Sigmoid colon (tissue), 7 donors: ENCODE results near the gene DNAL1. TPM values are rescaled to one million over a fixed set of nuclear protein-coding genes. Genes with fewer than 3 reads are reported as not detected.
A peak's percentile ranks its signal among the peaks of the same experiment; 100 is the strongest.

ENCODE experiments used
- DNase-seq: peaks from one replicate; pipeline ENCODE4 v3.0.0-alpha.2; 2019
- H3K27ac ChIP-seq, 4 donors: fragments of 200-600 bp; sonication (generic); one replicate each; pipeline ENCODE4 v1.5.1; 2016 to 2019; ENCODE audit warnings: mild to moderate bottlenecking in 1 of 4
- H3K27me3 ChIP-seq, 3 donors: fragments of 200-600 bp; sonication (generic); one replicate each; pipeline ENCODE4 v1.5.1; 2019; ENCODE audit warnings: mild to moderate bottlenecking in 1 of 3
- H3K36me3 ChIP-seq, 4 donors: fragments of 200-600 bp; sonication (generic); one replicate each; pipeline ENCODE4 v1.5.1; 2016 to 2019
- H3K4me1 ChIP-seq, 4 donors: fragments of 200-600 bp; sonication (generic); one replicate each; pipeline ENCODE4 v1.5.1; 2017 to 2019
- H3K4me3 ChIP-seq, 4 donors: fragments of 200-600 bp; sonication (generic); one replicate each; pipeline ENCODE4 v1.5.1; 2017 to 2019; ENCODE audit warnings: mild to moderate bottlenecking in 2 of 4, moderate library complexity in 1 of 4
- H3K9me3 ChIP-seq, 4 donors: fragments of 200-600 bp in 3 of 4; sonication (generic) in 3 of 4; one replicate each; pipeline versions ENCODE4 v1.5.1 to v1.6.1; 2013 to 2019
- CTCF ChIP-seq, 4 experiments: fragments of 450-650 bp in 3 of 4; fragments of 200-600 bp in 1 of 4; IDR thresholded peaks; one replicate each; pipeline ENCODE4 v1.5.1; 2016 to 2019; ENCODE audit warnings: antibody characterized with exemption in 4 of 4, mild to moderate bottlenecking in 3 of 4, moderate library complexity in 2 of 4
- EP300 ChIP-seq, 4 donors: sonication (generic); formaldehyde crosslinking; IDR thresholded peaks; one replicate each; pipeline ENCODE4 v1.6.1; 2017; ENCODE audit warnings: antibody characterized with exemption in 4 of 4
- POLR2A ChIP-seq, 2 donors: fragments of 450-650 bp; IDR thresholded peaks; one replicate each; pipeline ENCODE4 v1.6.1; 2016; ENCODE audit warnings: antibody characterized with exemption in 2 of 2, mild to moderate bottlenecking in 2 of 2, moderate library complexity in 2 of 2
- POLR2AphosphoS5 ChIP-seq, 4 donors: sonication (generic); formaldehyde crosslinking; IDR thresholded peaks; one replicate each; pipeline ENCODE4 v1.6.1; 2017; ENCODE audit warnings: antibody characterized with exemption in 4 of 4
- WGBS, 2 donors: extraction: QIAGEN DNeasy Blood & Tissue Kit; methylation state at CpG; one replicate each; pipeline ENCODE4 v1.1.7; 2013; 5-methylcytosine and 5-hydroxymethylcytosine counted together
- intact Hi-C: fragments of 100-400 bp; cut with DNase I; formaldehyde crosslinking; loops from one replicate; pipeline ENCODE4 v1.15.1; 2023
- polyA plus RNA-seq, 3 donors: library from polyadenylated mRNA; stranded (reverse); fragments of 200-250 nt; gene quantifications; one replicate each; pipeline ENCODE4 v1.2.3, GENCODE V29; 2013
- total RNA-seq, 4 donors: library from RNA; depleted of rRNA; stranded (reverse); fragments of >200 nt; gene quantifications; one replicate each; pipeline ENCODE4 v1.1.0, GENCODE V29; 2016
- donor health status: healthy with polysubstance abuse.
- donor health status: Bipolar disorder and iron deficiency.
- donor health status: healthy.

The DNAL1 gene
- total and polyA plus RNA-seq, 7 donors, result 4.6 to 20.0 (median 6.9) TPM

- TF ChIP-seq EP300 (IDR thresholded peaks at IDR 0.05), result no peak
- TF ChIP-seq CTCF (IDR thresholded peaks at IDR 0.05), result no peak
- TF ChIP-seq POLR2A (IDR thresholded peaks at IDR 0.05), result no peak
- TF ChIP-seq POLR2AphosphoS5 (IDR thresholded peaks at IDR 0.05), result no peak
- intact Hi-C loops, result loop anchor here (5.0 kb wide), 2 partner anchors 70 to 175 kb away; partner anchors contain the start of genes DNAL1 and ZNF410
- peak overlapping the region; percentile 90 to 99 (median 95) for H3K27ac ChIP-seq
- 25 to 70% methylated on average over 20 of the region's 20 CpGs for WGBS, 2 donors
- peaks cover 0 to 49% (median 36%) of the 10 kb centered on the region in 4 donors for H3K4me1 ChIP-seq
- H3K27me3 ChIP-seq, result no peaks in the 10 kb centered on the region
- H3K36me3 ChIP-seq, result peaks cover 0 to 11% (median 0%) of the 10 kb centered on the region in 4 donors
- H3K9me3 ChIP-seq, result no peaks in the 10 kb centered on the region
- H3K4me3 ChIP-seq, result peak overlapping the region; percentile 66 to 94 (median 80)
- no peak for DNase-seq
Observed at GRCh38 chr14:73712540-73713180, 67.9 kb downstream of the DNAL1 start.

- no peak for DNase-seq
- intact Hi-C loops, result loop anchor here (5.0 kb wide), 2 partner anchors 71 to 174 kb away; partner anchors contain the start of genes DNAL1 and ZNF410
Observed at GRCh38 chr14:73713206-73713802, 68.5 kb downstream of the DNAL1 start.

GRCh38 chr14:73713803-73714655, 69.2 kb downstream of the DNAL1 start, which contains the start of gene PNMA1:
PNMA1 (minus strand) TSS chr14:73714384; CDS start chr14:73713639, 745 bp downstream.
- Histone ChIP-seq H3K4me3 (peak within 1 kb of the TSS; percentile 66 to 94 (median 80)), H3K36me3 (peaks cover 0 to 14% (median 0%) of the 10 kb centered on the region in 4 donors), H3K9me3 (no peaks in the 10 kb centered on the region), H3K4me1 (peaks cover 0 to 63% (median 50%) of the 10 kb centered on the region in 4 donors), H3K27me3 (no peaks in the 10 kb centered on the region), H3K27ac (peak within 1 kb of the TSS; percentile 90 to 99 (median 95))
- DNase-seq, result peak; percentile 95
- WGBS, 2 donors, result 0% methylated on average over 113 of the region's 113 CpGs
- intact Hi-C loops, result loop anchor here (5.0 kb wide), 2 partner anchors 72 to 173 kb away; partner anchors contain the start of genes DNAL1 and ZNF410
- TF ChIP-seq POLR2A (IDR thresholded peaks at IDR 0.05) (peak; percentile 49 to 50), EP300 (IDR thresholded peaks at IDR 0.05) (no peak), POLR2AphosphoS5 (IDR thresholded peaks at IDR 0.05) (peak; percentile 85 to 97 (median 93)), CTCF (IDR thresholded peaks at IDR 0.05) (no peak)

More at GRCh38 chr14:73713206-73713802, 68.5 kb downstream of the DNAL1 start:
- 12 to 47% methylated on average over 21 of the region's 21 CpGs for WGBS, 2 donors
- Histone ChIP-seq H3K4me3 (peak overlapping the region; percentile 66 to 94 (median 80)), H3K27ac (peak overlapping the region; percentile 90 to 99 (median 95)), H3K9me3 (no peaks in the 10 kb centered on the region), H3K27me3 (no peaks in the 10 kb centered on the region), H3K36me3 (peaks cover 0 to 11% (median 0%) of the 10 kb centered on the region in 4 donors), H3K4me1 (peaks cover 0 to 55% (median 43%) of the 10 kb centered on the region in 4 donors)
- TF ChIP-seq POLR2AphosphoS5 (IDR thresholded peaks at IDR 0.05), result no peak
- TF ChIP-seq CTCF (IDR thresholded peaks at IDR 0.05), result no peak
- no peak for TF ChIP-seq POLR2A (IDR thresholded peaks at IDR 0.05)
- no peak for TF ChIP-seq EP300 (IDR thresholded peaks at IDR 0.05)

GRCh38 chr14:73714656-73715081, 69.9 kb downstream of the DNAL1 start:
- Histone ChIP-seq H3K27ac (peak overlapping the region; percentile 90 to 99 (median 95)), H3K36me3 (peaks cover 0 to 21% (median under 1%) of the 10 kb centered on the region in 4 donors), H3K9me3 (no peaks in the 10 kb centered on the region), H3K4me3 (peak overlapping the region in 3 of 4 donors; percentile 75 to 94 (median 85)), H3K4me1 (peaks cover 0 to 69% (median 55%) of the 10 kb centered on the region in 4 donors), H3K27me3 (no peaks in the 10 kb centered on the region)
- no peak for TF ChIP-seq POLR2AphosphoS5 (IDR thresholded peaks at IDR 0.05)
- no peak for TF ChIP-seq POLR2A (IDR thresholded peaks at IDR 0.05)
- no peak for TF ChIP-seq EP300 (IDR thresholded peaks at IDR 0.05)
- no peak for TF ChIP-seq CTCF (IDR thresholded peaks at IDR 0.05)
- intact Hi-C loops, result loop anchor here (5.0 kb wide), 2 partner anchors 72 to 173 kb away; partner anchors contain the start of genes DNAL1 and ZNF410
- DNase-seq, result no peak
- WGBS, 2 donors, result 53 to 57% methylated on average over 7 of the region's 7 CpGs
